Measurements from ENCODE around the gene MSMP.

Gene MSMP

GRCh38 chr9:35755071-35755470 is 995 bp upstream of the MSMP start:
- Histone ChIP-seq H2BK5ac (ENCODE audit: low read depth, low read length, poor library complexity) (no peak overlapping the region), H3K4me3 (ENCODE audit: low read depth, low read length) (no peak overlapping the region), H3K14ac (ENCODE audit: low read length) (no peak overlapping the region), H3K4ac (ENCODE audit: low read depth, low read length) (no peak overlapping the region), H4K91ac (ENCODE audit: low read depth, low read length) (no peak overlapping the region), H4K8ac (ENCODE audit: low read depth, low read length) (no peak overlapping the region), H3K79me2 (ENCODE audit: control insufficient read depth, insufficient read depth, low read length, poor library complexity) (no peaks in the 10 kb centered on the region), H3K18ac (ENCODE audit: low read length) (no peak overlapping the region), H2BK12ac (ENCODE audit: low read length) (no peak overlapping the region), H3K9me3 (ENCODE audit: insufficient read depth, low read depth, low read length) (no peaks in the 10 kb centered on the region), H3K36me3 (ENCODE audit: control insufficient read depth in 1 of 2, insufficient read depth in 2 of 2, low read length in 2 of 2) (peaks cover 29 to 39% of the 10 kb centered on the region in 2 experiments), H3K27ac (ENCODE audit: low read depth, low read length) (no peak overlapping the region), H3K79me1 (ENCODE audit: low read length) (peaks cover 9% of the 10 kb centered on the region), H3K27me3 (ENCODE audit: insufficient read depth, low read length) (no peaks in the 10 kb centered on the region), H3K23ac (ENCODE audit: low read length) (no peak overlapping the region), H2AFZ (ENCODE audit: insufficient read depth, low read length, poor library complexity) (no peak overlapping the region), H3K9ac (ENCODE audit: low read length) (no peak overlapping the region), H3K4me1 (ENCODE audit: control insufficient read depth in 1 of 2, insufficient read depth in 2 of 2, low read length in 2 of 2) (peaks cover 2 to 11% of the 10 kb centered on the region in 2 experiments), H3K4me2 (ENCODE audit: low read length) (no peak overlapping the region), H4K12ac (ENCODE audit: low read depth, low read length) (no peak overlapping the region), H2BK120ac (ENCODE audit: insufficient read depth, low read length, poor library complexity) (no peak overlapping the region), H2AK5ac (ENCODE audit: low read length) (no peak overlapping the region)
- WGBS (ENCODE audit: extremely low coverage, insufficient coverage, insufficient read length) = no CpG with 5 or more reads among the region's 4 CpGs
- peak in 1 of 2 donors; percentile 50 for DNase-seq

GRCh38 chr9:35753466-35753865 is 610 bp downstream of the MSMP start:
- no peak overlapping the region for H3K27ac ChIP-seq (ENCODE audit: low read depth, low read length)
- no peak overlapping the region for H3K4me2 ChIP-seq (ENCODE audit: low read length)
- H3K4me1 ChIP-seq (ENCODE audit: control insufficient read depth in 1 of 2, insufficient read depth in 2 of 2, low read length in 2 of 2) = peaks cover 4 to 15% of the 10 kb centered on the region in 2 experiments
- H2AK5ac ChIP-seq (ENCODE audit: low read length) = no peak overlapping the region
- H2BK12ac ChIP-seq (ENCODE audit: low read length) = no peak overlapping the region
- no peak overlapping the region for H2BK5ac ChIP-seq (ENCODE audit: low read depth, low read length, poor library complexity)
- H2BK120ac ChIP-seq (ENCODE audit: insufficient read depth, low read length, poor library complexity) = no peak overlapping the region
- H3K27me3 ChIP-seq (ENCODE audit: insufficient read depth, low read length) = no peaks in the 10 kb centered on the region
- no peak overlapping the region for H3K9ac ChIP-seq (ENCODE audit: low read length)
- H3K79me2 ChIP-seq (ENCODE audit: control insufficient read depth, insufficient read depth, low read length, poor library complexity) = peaks cover 8% of the 10 kb centered on the region
- H3K23ac ChIP-seq (ENCODE audit: low read length) = no peak overlapping the region
- H4K12ac ChIP-seq (ENCODE audit: low read depth, low read length) = no peak overlapping the region
- H3K18ac ChIP-seq (ENCODE audit: low read length) = no peak overlapping the region
- no peak for DNase-seq
- H4K91ac ChIP-seq (ENCODE audit: low read depth, low read length) = no peak overlapping the region
- no peak overlapping the region for H4K8ac ChIP-seq (ENCODE audit: low read depth, low read length)
- no peak overlapping the region for H3K4ac ChIP-seq (ENCODE audit: low read depth, low read length)
- H2AFZ ChIP-seq (ENCODE audit: insufficient read depth, low read length, poor library complexity) = no peak overlapping the region
- no peak overlapping the region for H3K14ac ChIP-seq (ENCODE audit: low read length)
- H3K9me3 ChIP-seq (ENCODE audit: insufficient read depth, low read depth, low read length) = no peaks in the 10 kb centered on the region
- peaks cover 29 to 39% of the 10 kb centered on the region in 2 experiments for H3K36me3 ChIP-seq (ENCODE audit: control insufficient read depth in 1 of 2, insufficient read depth in 2 of 2, low read length in 2 of 2)
- H3K79me1 ChIP-seq (ENCODE audit: low read length) = peaks cover 21% of the 10 kb centered on the region
- WGBS (ENCODE audit: extremely low coverage, insufficient coverage, insufficient read length) = no CpG with 5 or more reads among the region's 5 CpGs
- H3K4me3 ChIP-seq (ENCODE audit: low read depth, low read length) = no peak overlapping the region

GRCh38 chr9:35750256-35750531 is 3.9 kb downstream of the MSMP start:
- no CpG with 5 or more reads among the region's 4 CpGs for WGBS (ENCODE audit: extremely low coverage, insufficient coverage, insufficient read length)

GRCh38 chr9:35749515-35750255 is 4.4 kb downstream of the MSMP start:
- peak overlapping the region; percentile 86 for H2BK120ac ChIP-seq (ENCODE audit: insufficient read depth, low read length, poor library complexity)
- WGBS (ENCODE audit: extremely low coverage, insufficient coverage, insufficient read length) = no CpG with 5 or more reads among the region's 19 CpGs
- H3K4me3 ChIP-seq (ENCODE audit: low read depth, low read length) = peak overlapping the region; percentile 84
- peaks cover 12% of the 10 kb centered on the region for H3K79me1 ChIP-seq (ENCODE audit: low read length)
- H2AK5ac ChIP-seq (ENCODE audit: low read length) = peak overlapping the region; percentile 60
- peak in 1 of 2 donors; percentile 58 for DNase-seq
- peak overlapping the region; percentile 89 for H3K27ac ChIP-seq (ENCODE audit: low read depth, low read length)
- H3K79me2 ChIP-seq (ENCODE audit: control insufficient read depth, insufficient read depth, low read length, poor library complexity) = peaks cover 23% of the 10 kb centered on the region
- no peaks in the 10 kb centered on the region for H3K27me3 ChIP-seq (ENCODE audit: insufficient read depth, low read length)
- H3K4me1 ChIP-seq (ENCODE audit: control insufficient read depth in 1 of 2, insufficient read depth in 2 of 2, low read length in 2 of 2) = peaks cover 16 to 29% of the 10 kb centered on the region in 2 experiments
- H3K4ac ChIP-seq (ENCODE audit: low read depth, low read length) = peak overlapping the region; percentile 43
- H2AFZ ChIP-seq (ENCODE audit: insufficient read depth, low read length, poor library complexity) = peak overlapping the region; percentile 96
- H4K12ac ChIP-seq (ENCODE audit: low read depth, low read length) = peak overlapping the region; percentile 91
- peak overlapping the region; percentile 99 for H3K18ac ChIP-seq (ENCODE audit: low read length)
- no peaks in the 10 kb centered on the region for H3K9me3 ChIP-seq (ENCODE audit: insufficient read depth, low read depth, low read length)
- peak overlapping the region; percentile 92 for H3K14ac ChIP-seq (ENCODE audit: low read length)
- peaks cover 29 to 39% of the 10 kb centered on the region in 2 experiments for H3K36me3 ChIP-seq (ENCODE audit: control insufficient read depth in 1 of 2, insufficient read depth in 2 of 2, low read length in 2 of 2)
- peak overlapping the region; percentile 90 for H3K4me2 ChIP-seq (ENCODE audit: low read length)
- peak overlapping the region; percentile 94 for H4K8ac ChIP-seq (ENCODE audit: low read depth, low read length)
- H3K9ac ChIP-seq (ENCODE audit: low read length) = peak overlapping the region; percentile 95
- peak overlapping the region; percentile 75 for H2BK5ac ChIP-seq (ENCODE audit: low read depth, low read length, poor library complexity)
- H2BK12ac ChIP-seq (ENCODE audit: low read length) = no peak overlapping the region
- H4K91ac ChIP-seq (ENCODE audit: low read depth, low read length) = peak overlapping the region; percentile 95
- H3K23ac ChIP-seq (ENCODE audit: low read length) = no peak overlapping the region

More at GRCh38 chr9:35750256-35750531, 3.9 kb downstream of the MSMP start:
- peaks cover 15 to 28% of the 10 kb centered on the region in 2 experiments for H3K4me1 ChIP-seq (ENCODE audit: control insufficient read depth in 1 of 2, insufficient read depth in 2 of 2, low read length in 2 of 2)
- H3K4me2 ChIP-seq (ENCODE audit: low read length) = peak overlapping the region; percentile 90
- H3K27me3 ChIP-seq (ENCODE audit: insufficient read depth, low read length) = no peaks in the 10 kb centered on the region
- H4K8ac ChIP-seq (ENCODE audit: low read depth, low read length) = peak overlapping the region; percentile 12
- no peak overlapping the region for H3K14ac ChIP-seq (ENCODE audit: low read length)
- H2BK5ac ChIP-seq (ENCODE audit: low read depth, low read length, poor library complexity) = no peak overlapping the region
- H2AK5ac ChIP-seq (ENCODE audit: low read length) = peak overlapping the region; percentile 21
- peak overlapping the region; percentile 19 for H3K4ac ChIP-seq (ENCODE audit: low read depth, low read length)
- H4K12ac ChIP-seq (ENCODE audit: low read depth, low read length) = no peak overlapping the region
- H3K36me3 ChIP-seq (ENCODE audit: control insufficient read depth in 1 of 2, insufficient read depth in 2 of 2, low read length in 2 of 2) = peaks cover 29 to 39% of the 10 kb centered on the region in 2 experiments
- no peak overlapping the region for H2BK12ac ChIP-seq (ENCODE audit: low read length)
- H3K79me2 ChIP-seq (ENCODE audit: control insufficient read depth, insufficient read depth, low read length, poor library complexity) = peaks cover 23% of the 10 kb centered on the region
- DNase-seq = no peak
- peak overlapping the region; percentile 95 for H4K91ac ChIP-seq (ENCODE audit: low read depth, low read length)
- H3K79me1 ChIP-seq (ENCODE audit: low read length) = peaks cover 12% of the 10 kb centered on the region
- no peak overlapping the region for H3K4me3 ChIP-seq (ENCODE audit: low read depth, low read length)
- H3K9ac ChIP-seq (ENCODE audit: low read length) = peak overlapping the region; percentile 35
- H2BK120ac ChIP-seq (ENCODE audit: insufficient read depth, low read length, poor library complexity) = no peak overlapping the region
- H3K18ac ChIP-seq (ENCODE audit: low read length) = peak overlapping the region; percentile 2
- no peak overlapping the region for H3K23ac ChIP-seq (ENCODE audit: low read length)
- no peaks in the 10 kb centered on the region for H3K9me3 ChIP-seq (ENCODE audit: insufficient read depth, low read depth, low read length)
- H3K27ac ChIP-seq (ENCODE audit: low read depth, low read length) = no peak overlapping the region
- no peak overlapping the region for H2AFZ ChIP-seq (ENCODE audit: insufficient read depth, low read length, poor library complexity)

Measured in trophoblast cell (in vitro differentiated cells and primary cell).